Upper lobe of left lung (tissue), 6 donors: ENCODE data around the gene SAP130. TPM values are rescaled to one million over a fixed set of nuclear protein-coding genes. Genes with fewer than 3 reads are reported as not detected.

Experiments
- ATAC-seq, 2 donors: fragments of 200-7000 bp; cut with Tn5 transposase; one replicate each; pipeline ENCODE4 v1.9.1; 2022; ENCODE audit warnings: mild to moderate bottlenecking in 2 of 2, moderate library complexity in 2 of 2; ENCODE audit not compliant: low FRiP score in 2 of 2
- DNase-seq, 2 donors: peaks; one replicate each; pipeline ENCODE4 v3.0.0-alpha.2; 2019 to 2020
- H3K27ac ChIP-seq, 4 donors: fragments of 200-600 bp; sonication (generic); one replicate each; pipeline ENCODE4 v1.5.1; 2016 to 2019
- H3K27me3 ChIP-seq, 4 donors: fragments of 200-600 bp; sonication (generic); one replicate each; pipeline ENCODE4 v1.5.1; 2017 to 2019
- H3K36me3 ChIP-seq, 4 donors: fragments of 200-600 bp; sonication (generic); one replicate each; pipeline ENCODE4 v1.5.1; 2016 to 2019
- H3K4me1 ChIP-seq, 4 donors: fragments of 200-600 bp; sonication (generic); one replicate each; pipeline ENCODE4 v1.5.1; 2018 to 2019
- H3K4me3 ChIP-seq, 4 donors: fragments of 200-600 bp; sonication (generic); one replicate each; pipeline ENCODE4 v1.5.1; 2017 to 2019; ENCODE audit warnings: mild to moderate bottlenecking in 2 of 4, moderate library complexity in 1 of 4
- H3K9me3 ChIP-seq, 4 donors: fragments of 200-600 bp; sonication (generic); one replicate each; pipeline ENCODE4 v1.5.1; 2018 to 2019
- EP300 ChIP-seq, 4 donors: sonication (generic); formaldehyde crosslinking; IDR thresholded peaks; one replicate each; pipeline ENCODE4 v1.5.1; 2017; ENCODE audit warnings: antibody characterized with exemption in 4 of 4, control low read depth in 2 of 4
- POLR2A ChIP-seq, 4 donors: fragments of 450-650 bp; IDR thresholded peaks; one replicate each; pipeline ENCODE4 v1.5.1; 2016 to 2017; ENCODE audit warnings: antibody characterized with exemption in 4 of 4, mild to moderate bottlenecking in 2 of 4
- POLR2AphosphoS5 ChIP-seq, 2 donors: sonication (generic); formaldehyde crosslinking; IDR thresholded peaks; one replicate each; pipeline ENCODE4 v1.5.1; 2017; ENCODE audit warnings: antibody characterized with exemption in 2 of 2
- WGBS, 2 donors: methylation state at CpG; one replicate each; pipeline ENCODE4 v1.1.5; 2017 to 2018; 5-methylcytosine and 5-hydroxymethylcytosine counted together
- total RNA-seq, 6 donors: library from RNA; depleted of rRNA in 4 of 6; stranded (reverse); fragments of >200 nt in 4 of 6; gene quantifications; one replicate each; pipeline versions ENCODE4 v1.1.0 to v1.2.1, GENCODE V29; 2016 to 2021
- TF ChIP-seq, protein P1 (sequence below), 6 experiments: fragments of 450-650 bp in 4 of 6; fragments of 200-600 bp in 2 of 6; sonication (generic) in 2 of 6; IDR thresholded peaks; one replicate each; pipeline ENCODE4 v1.5.1; 2016 to 2019; ENCODE audit warnings: antibody characterized with exemption in 6 of 6
- donor health status: DM: no; HTN: no; CAD: no; lungs with moderate emphysema.
- donor health status: DM: no; HTN: yes; CAD: no; lungs with severe emphysema.

Gene SAP130
- total RNA-seq, 6 donors from 2014 or later = 9.8 to 20.7 (median 17.2) TPM

DNA sequence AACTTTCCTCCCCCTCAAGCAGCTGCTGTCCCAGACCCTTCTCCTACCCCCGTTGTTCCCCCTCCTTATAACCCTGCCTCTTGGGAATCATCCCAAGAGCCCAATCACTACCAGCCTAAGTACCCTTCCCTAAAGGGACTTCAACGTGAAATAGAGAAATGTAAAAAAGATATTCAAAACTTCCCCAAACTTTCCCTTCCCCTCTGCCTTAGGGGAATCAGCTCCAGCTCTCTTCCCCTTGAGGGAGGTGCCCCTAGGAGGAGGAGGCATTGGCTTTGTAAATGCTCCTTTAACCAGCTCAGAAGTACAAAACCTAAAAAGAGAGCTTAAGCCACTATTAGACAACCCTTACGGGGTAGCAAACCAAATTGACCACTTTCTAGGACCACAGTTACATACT lies 10.6 kb upstream of the SAP130 start:
- H3K36me3 ChIP-seq = no peaks in the 10 kb centered on the region
- WGBS, 2 donors = 73 to 86% methylated on average over 3 of the region's 3 CpGs

DNA sequence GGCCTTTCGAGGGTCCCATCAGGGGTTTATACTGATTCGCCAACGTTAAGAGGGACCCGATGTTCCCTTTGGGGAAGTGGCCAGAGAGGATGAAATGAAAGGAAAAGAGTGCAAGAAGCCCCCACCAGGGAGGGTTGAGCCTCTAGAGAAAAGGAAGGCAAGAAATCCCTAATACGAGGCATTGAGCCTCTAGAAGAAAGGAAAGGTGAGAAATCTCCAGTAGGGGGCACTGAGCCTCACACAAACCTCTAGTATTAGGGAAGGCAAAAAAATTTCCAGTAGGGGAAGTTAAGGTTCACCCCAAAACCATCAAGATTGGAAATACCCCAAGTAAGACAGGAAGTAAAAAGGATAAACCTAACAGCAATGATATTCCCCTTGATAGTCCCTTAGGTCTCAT lies 9.8 kb upstream of the SAP130 start:
- ATAC-seq (no peak), DNase-seq (no peak)
- no peak overlapping the region for H3K4me3 ChIP-seq
- WGBS, 2 donors = 92 to 94% methylated on average over 5 of the region's 5 CpGs
- no peaks in the 10 kb centered on the region for H3K27me3 ChIP-seq
- no peak for TF ChIP-seq EP300 (IDR thresholded peaks at IDR 0.05)
- TF ChIP-seq POLR2A (IDR thresholded peaks at IDR 0.05) = no peak
- TF ChIP-seq POLR2AphosphoS5 (IDR thresholded peaks at IDR 0.05) = no peak
- TF ChIP-seq, protein P1, sequence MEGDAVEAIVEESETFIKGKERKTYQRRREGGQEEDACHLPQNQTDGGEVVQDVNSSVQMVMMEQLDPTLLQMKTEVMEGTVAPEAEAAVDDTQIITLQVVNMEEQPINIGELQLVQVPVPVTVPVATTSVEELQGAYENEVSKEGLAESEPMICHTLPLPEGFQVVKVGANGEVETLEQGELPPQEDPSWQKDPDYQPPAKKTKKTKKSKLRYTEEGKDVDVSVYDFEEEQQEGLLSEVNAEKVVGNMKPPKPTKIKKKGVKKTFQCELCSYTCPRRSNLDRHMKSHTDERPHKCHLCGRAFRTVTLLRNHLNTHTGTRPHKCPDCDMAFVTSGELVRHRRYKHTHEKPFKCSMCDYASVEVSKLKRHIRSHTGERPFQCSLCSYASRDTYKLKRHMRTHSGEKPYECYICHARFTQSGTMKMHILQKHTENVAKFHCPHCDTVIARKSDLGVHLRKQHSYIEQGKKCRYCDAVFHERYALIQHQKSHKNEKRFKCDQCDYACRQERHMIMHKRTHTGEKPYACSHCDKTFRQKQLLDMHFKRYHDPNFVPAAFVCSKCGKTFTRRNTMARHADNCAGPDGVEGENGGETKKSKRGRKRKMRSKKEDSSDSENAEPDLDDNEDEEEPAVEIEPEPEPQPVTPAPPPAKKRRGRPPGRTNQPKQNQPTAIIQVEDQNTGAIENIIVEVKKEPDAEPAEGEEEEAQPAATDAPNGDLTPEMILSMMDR (IDR thresholded peaks at IDR 0.05) = no peak
- H3K4me1 ChIP-seq = no peaks in the 10 kb centered on the region
- H3K36me3 ChIP-seq = no peaks in the 10 kb centered on the region
- no peak overlapping the region for H3K27ac ChIP-seq
- H3K9me3 ChIP-seq = peaks cover 8 to 25% (median 17%) of the 10 kb centered on the region in 4 donors

More for the DNA sequence above, 10.6 kb upstream of the SAP130 start:
- no peaks in the 10 kb centered on the region for H3K4me1 ChIP-seq
- ATAC-seq (no peak), DNase-seq (no peak)
- no peak for TF ChIP-seq POLR2AphosphoS5 (IDR thresholded peaks at IDR 0.05)
- H3K9me3 ChIP-seq = peaks cover 14 to 32% (median 24%) of the 10 kb centered on the region in 4 donors
- H3K27me3 ChIP-seq = no peaks in the 10 kb centered on the region
- no peak overlapping the region for H3K4me3 ChIP-seq
- H3K27ac ChIP-seq = no peak overlapping the region

DNA sequence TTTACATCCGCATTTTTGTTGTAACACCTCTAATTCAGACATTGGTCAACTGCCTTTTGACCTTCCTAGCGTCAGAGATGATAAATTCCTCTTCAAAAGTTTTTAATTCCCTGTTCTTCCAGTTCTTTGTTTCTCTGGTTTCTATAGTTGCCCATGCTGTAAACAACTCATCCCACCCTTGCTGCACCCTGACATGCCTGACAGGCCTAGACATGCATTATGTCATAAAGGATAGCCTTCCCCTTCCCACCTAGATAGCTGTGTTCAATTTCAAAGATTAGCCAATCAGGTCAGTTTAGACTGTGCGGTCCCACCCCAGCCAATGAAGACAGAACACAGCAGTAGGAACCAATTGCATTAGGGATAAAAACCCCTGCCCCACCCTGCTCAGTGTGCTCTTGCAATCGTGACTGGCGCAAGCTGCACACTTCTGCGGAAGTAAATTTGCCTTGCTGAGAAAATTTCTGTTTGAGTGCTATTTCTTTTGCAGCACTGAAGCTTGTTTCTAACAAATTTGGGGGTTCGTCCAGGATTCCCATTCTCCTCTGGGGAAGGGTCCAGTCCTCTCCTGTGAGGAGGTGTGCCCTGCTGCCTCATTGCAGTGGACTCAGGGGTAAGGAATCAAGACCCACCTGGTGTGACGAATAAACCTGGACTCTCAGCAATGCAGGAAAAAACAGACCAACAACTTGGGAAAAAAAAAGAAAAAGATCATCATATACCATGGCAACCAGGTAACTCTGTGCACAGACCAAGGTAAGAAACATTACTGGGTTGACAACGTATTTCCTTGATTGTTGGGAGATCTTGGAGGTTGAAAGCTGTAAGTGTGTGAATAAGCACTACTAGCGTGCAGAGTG lies 9.1 kb upstream of the SAP130 start:
- 89 to 91% methylated on average over 10 of the region's 10 CpGs for WGBS, 2 donors
- H3K4me3 ChIP-seq = no peak overlapping the region
- no peak overlapping the region for H3K27ac ChIP-seq
- ATAC-seq (no peak), DNase-seq (no peak)
- H3K36me3 ChIP-seq = no peaks in the 10 kb centered on the region
- H3K4me1 ChIP-seq = no peaks in the 10 kb centered on the region
- TF ChIP-seq EP300 (IDR thresholded peaks at IDR 0.05) (no peak), POLR2AphosphoS5 (IDR thresholded peaks at IDR 0.05) (no peak)
- no peaks in the 10 kb centered on the region for H3K27me3 ChIP-seq
- peaks cover 8 to 21% (median 15%) of the 10 kb centered on the region in 4 donors for H3K9me3 ChIP-seq

DNA sequence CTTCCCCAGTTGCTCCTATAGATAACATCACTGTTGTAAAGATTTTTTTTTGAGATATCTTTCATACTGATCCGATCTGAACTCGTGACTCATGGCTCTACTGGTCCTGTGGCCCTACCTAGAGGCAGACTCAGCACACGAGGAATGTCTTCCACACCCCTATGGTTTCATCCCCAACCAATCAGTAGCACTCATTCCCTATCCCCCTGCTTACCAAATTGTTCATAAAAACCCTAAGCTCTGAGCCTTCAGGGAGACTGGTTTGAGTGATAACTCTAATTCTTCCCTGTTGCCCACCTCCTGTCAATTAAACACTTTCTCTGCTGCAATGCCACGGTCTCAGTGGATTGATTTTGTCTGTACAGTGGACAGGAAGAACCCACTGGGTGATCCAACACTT lies 4.2 kb upstream of the SAP130 start:
- WGBS, 2 donors = 68 to 79% methylated on average over 4 of the region's 4 CpGs
- Histone ChIP-seq H3K27ac (no peak overlapping the region), H3K9me3 (peaks cover 7 to 14% (median 8%) of the 10 kb centered on the region in 4 donors), H3K4me1 (peaks cover 3 to 8% (median 5%) of the 10 kb centered on the region in 4 donors), H3K27me3 (no peaks in the 10 kb centered on the region), H3K4me3 (no peak overlapping the region), H3K36me3 (no peaks in the 10 kb centered on the region)
- ATAC-seq (no peak), DNase-seq (no peak)
- no peak for TF ChIP-seq POLR2A (IDR thresholded peaks at IDR 0.05)
- TF ChIP-seq POLR2AphosphoS5 (IDR thresholded peaks at IDR 0.05) = no peak
- TF ChIP-seq EP300 (IDR thresholded peaks at IDR 0.05) = no peak
- TF ChIP-seq, protein P1 (IDR thresholded peaks at IDR 0.05) = no peak

DNA sequence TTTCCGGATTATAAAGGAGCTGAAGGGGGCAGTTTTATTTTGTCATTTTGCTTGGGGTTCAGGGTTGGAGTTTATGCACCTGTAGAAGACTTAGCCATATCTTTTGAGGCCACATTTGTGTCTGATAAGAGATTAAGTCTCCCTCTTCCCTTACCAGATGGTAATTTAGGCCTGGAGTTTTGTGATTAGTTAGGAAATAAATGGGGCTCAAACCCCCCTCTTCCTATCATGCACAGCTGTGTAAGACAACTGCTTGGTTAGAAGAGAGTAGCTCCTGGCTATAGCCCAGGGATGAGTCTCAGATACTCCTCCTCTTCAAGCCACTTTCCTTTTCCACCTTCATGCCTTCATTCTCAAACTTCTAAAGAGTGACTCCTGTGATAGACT lies 802 bp upstream of the SAP130 start:
- ATAC-seq = no peak
- Histone ChIP-seq H3K36me3 (no peaks in the 10 kb centered on the region), H3K27me3 (no peaks in the 10 kb centered on the region), H3K9me3 (peaks cover 0 to 3% (median 0%) of the 10 kb centered on the region in 4 donors), H3K4me3 (peak overlapping the region; percentile 36 to 100 (median 99)), H3K4me1 (peaks cover 3 to 18% (median 14%) of the 10 kb centered on the region in 4 donors), H3K27ac (peak overlapping the region; percentile 94 to 99 (median 98))
- no peak for TF ChIP-seq POLR2AphosphoS5 (IDR thresholded peaks at IDR 0.05)
- no peak for TF ChIP-seq POLR2A (IDR thresholded peaks at IDR 0.05)
- TF ChIP-seq, protein P1 (IDR thresholded peaks at IDR 0.05) = no peak
- no peak for TF ChIP-seq EP300 (IDR thresholded peaks at IDR 0.05)
- no peak for DNase-seq
- WGBS, 2 donors = 0% methylated on average over 1 of the region's 1 CpG; no CpG with 5 or more reads in 1 of the 2 donors
